Endothelial cell (in vitro differentiated cells): ENCODE results near the gene PHRF1. TPM values are rescaled to one million over a fixed set of nuclear protein-coding genes. Genes with fewer than 3 reads are reported as not detected.
A peak's percentile ranks its signal among the peaks of the same experiment; 100 is the strongest.

Experiments
- DNase-seq: peaks from one replicate; pipeline ENCODE4 v3.0.0; 2021; ENCODE audit warnings: low spot score
- H3K27ac Mint-ChIP-seq: one replicate; pipeline ENCODE4 v1.8.0; 2021; ENCODE audit warnings: mixed read lengths, inconsistent platforms; ENCODE audit not compliant: unreplicated experiment
- H3K27me3 Mint-ChIP-seq: one replicate; pipeline ENCODE4 v1.8.0; 2021; ENCODE audit warnings: mild to moderate bottlenecking, moderate library complexity, mixed read lengths, inconsistent platforms; ENCODE audit not compliant: unreplicated experiment
- H3K36me3 Mint-ChIP-seq: one replicate; pipeline ENCODE4 v1.8.0; 2021; ENCODE audit warnings: mild to moderate bottlenecking, low read depth, mixed read lengths, inconsistent platforms; ENCODE audit not compliant: unreplicated experiment
- H3K4me1 Mint-ChIP-seq: one replicate; pipeline ENCODE4 v1.8.0; 2021; ENCODE audit warnings: mild to moderate bottlenecking, mixed read lengths, inconsistent platforms; ENCODE audit not compliant: unreplicated experiment
- H3K4me3 Mint-ChIP-seq: one replicate; pipeline ENCODE4 v1.8.0; 2021; ENCODE audit warnings: mild to moderate bottlenecking, mixed read lengths, inconsistent platforms; ENCODE audit not compliant: unreplicated experiment
- H3K9me3 Mint-ChIP-seq: one replicate; pipeline ENCODE4 v1.8.0; 2021; ENCODE audit warnings: mixed read lengths, inconsistent platforms; ENCODE audit not compliant: unreplicated experiment
- CTCF ChIP-seq: fragments of 200-600 bp; sonication (generic); IDR thresholded peaks from one replicate; pipeline ENCODE4 v1.5.0; 2021; ENCODE audit warnings: antibody characterized with exemption; ENCODE audit not compliant: unreplicated experiment
- total RNA-seq: library from RNA; stranded (reverse); fragmentation: NEBNext Ultra II Directional; extraction: Animal tissue kit (Norgen Biotek cat#: 25700); gene quantifications from one replicate; pipeline ENCODE4 v1.2.1, GENCODE V29; 2021; ENCODE audit not compliant: unreplicated experiment

PHRF1 gene
- total RNA-seq, 1 donor from 2014 or later, result 29.5 TPM

DNA sequence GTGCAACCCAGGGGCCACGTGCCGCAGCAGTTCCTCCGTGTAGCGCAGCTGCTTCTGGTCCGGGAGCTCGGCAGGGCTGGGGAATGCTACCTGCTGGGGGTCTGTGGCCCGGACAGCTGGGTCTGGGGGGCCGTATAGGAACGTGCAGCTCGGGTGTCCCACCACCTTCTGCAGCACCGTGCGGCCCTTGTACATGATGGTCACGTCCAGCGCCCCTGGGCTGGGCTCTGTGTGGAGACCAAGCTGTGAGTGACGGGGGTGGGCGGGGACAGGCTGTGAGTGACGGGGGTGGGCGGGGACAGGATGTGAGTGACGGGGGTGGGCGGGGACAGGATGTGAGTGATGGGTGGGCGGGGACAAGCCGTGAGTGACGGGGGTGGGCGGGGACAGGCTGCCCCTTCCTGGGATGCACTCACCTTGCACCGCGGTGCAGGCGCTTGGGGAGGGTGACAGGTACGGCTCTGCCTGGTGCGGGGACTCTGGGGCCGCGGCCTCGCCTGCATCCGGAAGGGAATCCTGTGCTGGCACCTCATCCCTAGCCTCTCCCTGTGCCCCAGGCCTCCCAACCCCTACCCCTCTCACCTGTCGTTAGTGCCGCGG is 37.2 kb downstream of the PHRF1 start:
- H3K4me1 Mint-ChIP-seq, result peaks cover 3% of the 10 kb centered on the region
- H3K36me3 Mint-ChIP-seq, result peaks cover 9% of the 10 kb centered on the region
- DNase-seq, result no peak
- no peak overlapping the region for H3K4me3 Mint-ChIP-seq
- H3K9me3 Mint-ChIP-seq, result no peaks in the 10 kb centered on the region
- no peak for TF ChIP-seq CTCF
- H3K27ac Mint-ChIP-seq, result no peak overlapping the region
- H3K27me3 Mint-ChIP-seq, result peaks cover 23% of the 10 kb centered on the region

DNA sequence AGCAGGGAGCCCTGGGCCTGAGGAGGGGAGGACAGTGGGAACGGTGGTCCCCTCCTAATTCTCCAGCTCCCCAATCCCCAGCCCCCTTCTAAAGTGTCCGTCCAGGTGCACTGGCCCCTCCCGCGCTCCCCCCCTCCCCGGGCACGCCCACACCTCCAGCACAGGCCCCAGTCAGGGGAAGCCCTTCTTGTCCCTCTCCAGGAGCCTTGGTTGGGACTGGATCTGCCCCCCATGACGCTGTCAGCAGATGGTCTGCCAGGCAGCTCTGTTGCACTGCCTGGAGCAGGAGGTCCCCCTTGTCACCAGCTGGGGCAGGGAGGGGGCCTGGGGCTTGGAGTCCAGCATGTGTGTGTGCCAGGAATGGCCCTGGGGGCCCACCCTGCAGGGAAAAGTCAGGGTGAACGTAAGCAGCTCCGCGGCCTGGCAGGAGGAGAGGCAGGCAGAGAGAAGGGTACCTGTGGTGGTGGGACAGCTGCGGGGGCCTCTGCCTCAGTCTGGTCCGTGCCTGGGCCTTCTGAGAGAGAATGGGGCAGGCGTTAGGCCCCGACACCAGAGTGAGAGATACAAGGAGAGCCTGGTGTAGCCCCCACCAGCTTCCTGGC is 37.9 kb downstream of the PHRF1 start:
- Mint-ChIP-seq H3K27ac (no peak overlapping the region), H3K27me3 (peaks cover 23% of the 10 kb centered on the region), H3K4me3 (peak overlapping the region; percentile 42), H3K4me1 (peaks cover 3% of the 10 kb centered on the region), H3K36me3 (peaks cover 9% of the 10 kb centered on the region), H3K9me3 (no peaks in the 10 kb centered on the region)
- DNase-seq, result no peak
- TF ChIP-seq CTCF, result no peak

DNA sequence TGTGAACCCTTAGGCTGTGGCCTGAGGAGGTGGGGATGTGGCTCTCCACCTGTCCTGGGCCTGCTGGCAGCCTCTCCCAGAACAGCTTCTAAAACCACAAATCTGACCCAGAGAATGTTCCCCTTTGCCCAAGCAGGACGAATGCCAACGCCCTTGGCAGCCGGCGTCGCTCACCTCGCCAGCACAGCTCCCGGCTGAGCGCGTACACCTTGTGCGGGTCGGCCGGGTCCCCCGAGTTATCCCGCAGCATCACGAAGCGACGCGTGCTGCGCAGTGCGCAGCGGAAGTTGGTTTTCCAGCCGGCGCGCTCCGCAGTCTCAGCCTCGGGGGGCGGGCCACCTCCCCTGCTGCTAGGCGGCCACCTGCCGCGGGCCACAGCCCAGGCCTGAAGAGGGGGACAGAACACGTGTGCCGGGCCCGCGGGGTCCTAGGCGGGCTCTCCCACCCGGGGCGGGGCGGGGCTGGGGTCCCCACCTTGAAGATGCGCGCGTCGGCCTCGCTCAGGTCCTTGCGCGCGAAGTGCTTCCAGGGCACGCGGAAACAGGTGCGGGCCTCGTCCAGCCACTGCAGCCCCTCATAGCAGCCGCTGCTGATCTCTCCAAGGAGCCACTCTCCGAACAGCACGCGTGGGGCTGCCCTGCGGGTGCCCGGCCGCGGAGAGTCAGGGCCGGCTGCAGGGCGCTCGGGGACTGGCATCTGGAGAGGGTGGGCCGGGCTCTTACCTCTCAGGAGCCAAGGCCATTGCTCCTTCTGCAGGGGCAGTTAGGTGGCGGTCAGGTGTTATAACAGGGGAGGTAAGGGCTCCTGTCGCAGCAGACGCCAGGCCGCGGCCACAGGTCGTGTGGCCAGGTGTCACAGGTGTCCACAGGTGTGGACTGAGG is 38.6 kb downstream of the PHRF1 start:
- Mint-ChIP-seq H3K27me3 (peaks cover 25% of the 10 kb centered on the region), H3K4me1 (peaks cover 3% of the 10 kb centered on the region), H3K36me3 (peaks cover 9% of the 10 kb centered on the region), H3K27ac (peak overlapping the region; percentile 42), H3K4me3 (peak overlapping the region; percentile 83), H3K9me3 (no peaks in the 10 kb centered on the region)
- DNase-seq, result no peak
- TF ChIP-seq CTCF, result no peak

GRCh38 chr11:615504-616319 is 39.4 kb downstream of the PHRF1 start, which contains the start of gene IRF7:
Gene IRF7, minus strand, starts transcription at chr11:615950. Its CDS starts 586 bp downstream, at chr11:615364.
- H3K27ac Mint-ChIP-seq, result peak within 1 kb of the TSS; percentile 42
- no peaks in the 10 kb centered on the region for H3K9me3 Mint-ChIP-seq
- peaks cover 25% of the 10 kb centered on the region for H3K27me3 Mint-ChIP-seq
- H3K4me1 Mint-ChIP-seq, result peaks cover 3% of the 10 kb centered on the region
- peak within 1 kb of the TSS; percentile 83 for H3K4me3 Mint-ChIP-seq
- H3K36me3 Mint-ChIP-seq, result peaks cover 9% of the 10 kb centered on the region
- no peak for TF ChIP-seq CTCF
- peak; percentile 87 for DNase-seq
